ENCODE results near the gene OSBPL7. TPM values are rescaled to one million over a fixed set of nuclear protein-coding genes. Genes with fewer than 3 reads are reported as not detected.

Gene OSBPL7
- total and polyA plus RNA-seq, 2 of the 13 experiments (the other 11 are each of a cell fraction or from before 2014, with no cell fraction given), result 4.7 to 6.6 TPM

DNA sequence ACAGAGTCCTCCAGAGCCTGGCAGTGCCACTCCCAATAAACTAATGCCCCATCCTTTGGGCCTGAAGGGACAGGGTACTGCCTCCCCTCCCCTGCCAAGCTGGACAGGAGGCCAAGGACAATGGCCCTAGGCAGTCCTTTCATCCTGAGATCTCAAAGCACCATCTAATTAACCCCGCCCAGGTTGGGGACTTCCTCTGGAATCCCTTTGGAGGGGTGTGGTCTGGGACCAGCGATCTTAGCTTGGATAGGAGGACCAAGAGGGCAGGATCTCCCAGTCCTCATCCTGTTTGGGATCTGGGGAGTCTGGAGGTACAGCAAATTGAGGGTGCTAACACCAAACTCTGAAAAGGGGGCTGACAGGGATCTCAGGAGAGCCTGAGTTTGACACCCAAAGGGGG, 47.5 kb upstream of the OSBPL7 start:
- no peak overlapping the region for H3K27ac ChIP-seq (ENCODE audit: extremely low read length, insufficient read depth, low read length)
- CTCF ChIA-PET (ENCODE audit: low intra/inter-chr PET ratio, low total read pairs), result no interaction called here
- TF ChIP-seq HNRNPH1 (optimal IDR thresholded peaks at IDR 0.05; ENCODE audit: low read depth, low read length) (no peak), ZNF784 (CRISPR knock-in tag; IDR thresholded peaks at IDR 0.05; ENCODE audit: borderline replicate concordance) (no peak), ZNF598 (CRISPR knock-in tag; IDR thresholded peaks at IDR 0.05; ENCODE audit: borderline replicate concordance) (no peak), MTF2 (CRISPR knock-in tag; IDR thresholded peaks at IDR 0.05; ENCODE audit: borderline replicate concordance) (no peak), ZC3H13 (CRISPR knock-in tag; IDR thresholded peaks at IDR 0.05) (no peak), AGO1 (IDR thresholded peaks at IDR 0.05; ENCODE audit: low read depth, low read length, poor library complexity, severe bottlenecking) (no peak), IKZF4 (CRISPR knock-in tag; IDR thresholded peaks at IDR 0.05; ENCODE audit: borderline replicate concordance, low read depth, not compliant biosample characterization) (no peak), MAFG (CRISPR knock-in tag; IDR thresholded peaks at IDR 0.05) (no peak), PAX8 (CRISPR knock-in tag; IDR thresholded peaks at IDR 0.05; ENCODE audit: borderline replicate concordance) (no peak), ZNF292 (CRISPR knock-in tag; IDR thresholded peaks at IDR 0.05; ENCODE audit: borderline replicate concordance, low read depth) (no peak), CENPT (CRISPR knock-in tag; IDR thresholded peaks at IDR 0.05; ENCODE audit: low read depth) (no peak), PBX3 (CRISPR knock-in tag; IDR thresholded peaks at IDR 0.05; ENCODE audit: borderline replicate concordance) (no peak), ZNF678 (CRISPR knock-in tag; IDR thresholded peaks at IDR 0.05) (no peak), MBNL3 (CRISPR knock-in tag; conservative IDR thresholded peaks at IDR 0.05) (no peak), ZNF569 (CRISPR knock-in tag; IDR thresholded peaks at IDR 0.05; ENCODE audit: borderline replicate concordance) (no peak)
- TF ChIP-seq, protein P1, sequence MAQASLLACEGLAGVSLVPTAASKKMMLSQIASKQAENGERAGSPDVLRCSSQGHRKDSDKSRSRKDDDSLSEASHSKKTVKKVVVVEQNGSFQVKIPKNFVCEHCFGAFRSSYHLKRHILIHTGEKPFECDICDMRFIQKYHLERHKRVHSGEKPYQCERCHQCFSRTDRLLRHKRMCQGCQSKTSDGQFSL (CRISPR knock-in tag; IDR thresholded peaks at IDR 0.05), result no peak
- TF ChIP-seq, protein P2, sequence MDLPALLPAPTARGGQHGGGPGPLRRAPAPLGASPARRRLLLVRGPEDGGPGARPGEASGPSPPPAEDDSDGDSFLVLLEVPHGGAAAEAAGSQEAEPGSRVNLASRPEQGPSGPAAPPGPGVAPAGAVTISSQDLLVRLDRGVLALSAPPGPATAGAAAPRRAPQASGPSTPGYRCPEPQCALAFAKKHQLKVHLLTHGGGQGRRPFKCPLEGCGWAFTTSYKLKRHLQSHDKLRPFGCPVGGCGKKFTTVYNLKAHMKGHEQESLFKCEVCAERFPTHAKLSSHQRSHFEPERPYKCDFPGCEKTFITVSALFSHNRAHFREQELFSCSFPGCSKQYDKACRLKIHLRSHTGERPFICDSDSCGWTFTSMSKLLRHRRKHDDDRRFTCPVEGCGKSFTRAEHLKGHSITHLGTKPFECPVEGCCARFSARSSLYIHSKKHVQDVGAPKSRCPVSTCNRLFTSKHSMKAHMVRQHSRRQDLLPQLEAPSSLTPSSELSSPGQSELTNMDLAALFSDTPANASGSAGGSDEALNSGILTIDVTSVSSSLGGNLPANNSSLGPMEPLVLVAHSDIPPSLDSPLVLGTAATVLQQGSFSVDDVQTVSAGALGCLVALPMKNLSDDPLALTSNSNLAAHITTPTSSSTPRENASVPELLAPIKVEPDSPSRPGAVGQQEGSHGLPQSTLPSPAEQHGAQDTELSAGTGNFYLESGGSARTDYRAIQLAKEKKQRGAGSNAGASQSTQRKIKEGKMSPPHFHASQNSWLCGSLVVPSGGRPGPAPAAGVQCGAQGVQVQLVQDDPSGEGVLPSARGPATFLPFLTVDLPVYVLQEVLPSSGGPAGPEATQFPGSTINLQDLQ (CRISPR knock-in tag; IDR thresholded peaks at IDR 0.05), result no peak
- in situ Hi-C loops (cut with HindIII; ENCODE audit: extremely low pct_ligation_motif_present, low pct_unique_long_range_greater_than_20kb) (no loop called here), intact Hi-C loops (cut with micrococcal nuclease; ENCODE audit: unreplicated experiment) (no loop called here)
- H3K9me3 ChIP-seq (ENCODE audit: low read length), result no peaks in the 10 kb centered on the region
- no peak for ATAC-seq
- H3K4me3 ChIP-seq (replicated peaks in 1 of 3; ENCODE audit: insufficient read depth in 1 of 3, low read depth in 2 of 3, low read length in 3 of 3), result no peak overlapping the region
- no peak overlapping the region for H2AFZ ChIP-seq (ENCODE audit: low read length)
- H3K36me3 ChIP-seq (replicated peaks in 1 of 2; ENCODE audit: control insufficient read depth in 1 of 2, insufficient read depth in 2 of 2, low read length in 2 of 2), result no peaks in the 10 kb centered on the region
- no peak for FAIRE-seq
- DNase-seq (ENCODE audit: low spot score), result no peak
- no TSS peak for BruUV-seq (replicated peaks)
- peaks cover 5 to 32% of the 10 kb centered on the region in 2 experiments for H3K27me3 ChIP-seq (ENCODE audit: control insufficient read depth in 1 of 2, insufficient read depth in 2 of 2, low read length in 2 of 2)
- H3K9ac ChIP-seq (ENCODE audit: insufficient read depth, low read depth, low read length), result no peak overlapping the region
- no peaks in the 10 kb centered on the region for H4K20me1 ChIP-seq (ENCODE audit: insufficient read depth, low read length)
- POLR2A ChIA-PET, result no interaction called here
- H3K79me2 ChIP-seq (ENCODE audit: insufficient read depth, low read length), result no peaks in the 10 kb centered on the region
- H3K4me1 ChIP-seq (ENCODE audit: insufficient read depth, low read length), result no peaks in the 10 kb centered on the region
- WGBS (ENCODE audit: low lambda C conversion rate), result 22% methylated on average over 2 of the region's 2 CpGs
- no peak overlapping the region for H3K4me2 ChIP-seq (ENCODE audit: low read depth, low read length)

Data from HepG2 (cell line).